GM23338 (cell line): ENCODE measurements around the gene DCHS1. TPM values are rescaled to one million over a fixed set of nuclear protein-coding genes. Genes with fewer than 3 reads are reported as not detected.

ENCODE experiments used
- ATAC-seq: fragments of 200-7000 bp; cut with Tn5 transposase; 3 replicates; pipeline ENCODE4 v1.9.1; 2020
- DNase-seq: peaks from one replicate; pipeline ENCODE4 v3.0.0-alpha.2; 2015; ENCODE audit warnings: low spot score
- H2AFZ ChIP-seq: fragments of 200-600 bp; sonication (generic); 2 replicates; pipeline ENCODE4 v1.8.0; 2016; ENCODE audit warnings: antibody characterized with exemption, mild to moderate bottlenecking, moderate library complexity
- H3F3A ChIP-seq: fragments of 200-600 bp; sonication (generic); replicated peaks from 2 replicates; pipeline ENCODE4 v1.8.0; 2017; ENCODE audit warnings: antibody characterized with exemption, mixed run types, low read depth
- H3K27ac ChIP-seq: fragments of 200-600 bp; sonication (generic); 2 replicates; pipeline ENCODE4 v1.6.1; 2016; ENCODE audit warnings: low read depth
- H3K27me3 ChIP-seq: fragments of 200-600 bp; sonication (generic); 2 replicates; pipeline ENCODE4 v1.8.0; 2016; ENCODE audit warnings: mild to moderate bottlenecking, mixed run types, moderate library complexity; ENCODE audit not compliant: insufficient read depth
- H3K36me3 ChIP-seq: fragments of 200-600 bp; sonication (generic); 2 replicates; pipeline ENCODE4 v1.8.0; 2016; ENCODE audit warnings: mild to moderate bottlenecking; ENCODE audit not compliant: insufficient read depth
- H3K4me1 ChIP-seq: fragments of 200-600 bp; sonication (generic); 2 replicates; pipeline ENCODE4 v1.8.0; 2016; ENCODE audit warnings: mild to moderate bottlenecking, moderate library complexity; ENCODE audit not compliant: insufficient read depth
- H3K4me2 ChIP-seq: fragments of 200-600 bp; sonication (generic); 2 replicates; pipeline ENCODE4 v1.7.1; 2017; ENCODE audit warnings: mixed run types
- H3K4me3 ChIP-seq: fragments of 200-600 bp; sonication (generic); 2 replicates; pipeline ENCODE4 v1.6.1; 2016; ENCODE audit warnings: mixed run types
- H3K79me2 ChIP-seq: fragments of 200-600 bp; sonication (generic); replicated peaks from 2 replicates; pipeline ENCODE4 v1.8.0; 2017; ENCODE audit warnings: mild to moderate bottlenecking; ENCODE audit not compliant: insufficient read depth
- H3K9me2 ChIP-seq: fragments of 200-600 bp; sonication (generic); 2 replicates; pipeline ENCODE4 v1.8.0; 2017; ENCODE audit not compliant: insufficient read depth
- H4K20me1 ChIP-seq: fragments of 200-600 bp; sonication (generic); replicated peaks from 2 replicates; pipeline ENCODE4 v1.8.0; 2017; ENCODE audit warnings: mild to moderate bottlenecking; ENCODE audit not compliant: insufficient read depth
- H3K27ac Mint-ChIP-seq: 2 replicates; pipeline ENCODE4 v1.8.0; 2020; ENCODE audit warnings: inconsistent platforms, mild to moderate bottlenecking, moderate library complexity, mixed read lengths
- H3K27me3 Mint-ChIP-seq: 3 replicates; pipeline ENCODE4 v1.8.0; 2022; ENCODE audit warnings: low read depth, mild to moderate bottlenecking, moderate library complexity, mixed read lengths, inconsistent platforms; ENCODE audit not compliant: insufficient read depth, poor library complexity
- H3K36me3 Mint-ChIP-seq: 3 replicates; pipeline ENCODE4 v1.8.0; 2021; ENCODE audit warnings: low read depth, mild to moderate bottlenecking, inconsistent platforms, moderate library complexity, mixed read lengths
- H3K4me1 Mint-ChIP-seq: 3 replicates; pipeline ENCODE4 v1.8.0; 2020; ENCODE audit warnings: mild to moderate bottlenecking, inconsistent platforms, mixed read lengths
- H3K4me3 Mint-ChIP-seq: 3 replicates; pipeline ENCODE4 v1.8.0; 2021; ENCODE audit warnings: moderate library complexity, mild to moderate bottlenecking, inconsistent platforms, mixed read lengths
- H3K9me3 Mint-ChIP-seq: 3 replicates; pipeline ENCODE4 v1.8.0; 2020; ENCODE audit warnings: moderate library complexity, mild to moderate bottlenecking, inconsistent platforms, mixed read lengths
- EZH2 ChIP-seq: fragments of 200-600 bp; sonication (generic); IDR thresholded peaks from one replicate; pipeline ENCODE4 v1.8.0; 2017; ENCODE audit warnings: antibody characterized with exemption, mild to moderate bottlenecking, low read depth; ENCODE audit not compliant: unreplicated experiment
- EZH2phosphoT487 ChIP-seq: fragments of 200-600 bp; sonication (generic); IDR thresholded peaks from one replicate; pipeline ENCODE4 v1.8.1; 2018; ENCODE audit warnings: antibody characterized with exemption; ENCODE audit not compliant: unreplicated experiment
- POLR2AphosphoS5 ChIP-seq: IDR thresholded peaks from 2 replicates; pipeline ENCODE4 v1.6.1; 2016; ENCODE audit warnings: antibody characterized with exemption, low read depth
- polyA plus RNA-seq: library from polyadenylated mRNA; unstranded; fragments of >200 nt; fragmentation: Nextera tagmentation; extraction: Ambion mirVana; gene quantifications from 2 replicates; pipeline ENCODE4 v1.2.1, GENCODE V29; 2016
- total RNA-seq: library from RNA; depleted of rRNA; stranded (reverse); fragments of >200 nt; shearing (Covaris generic); gene quantifications from 2 replicates; pipeline ENCODE4 v1.2.3, GENCODE V29; 2014
- TF ChIP-seq, protein P1 (sequence below), 2 experiments: fragments of 200-600 bp in 1 of 2; sonication (generic) in 1 of 2; conservative IDR thresholded peaks; 2 replicates each; pipeline versions ENCODE4 v1.5.1 to v1.6.1; 2016 to 2017; ENCODE audit warnings: antibody characterized with exemption in 2 of 2, low read depth in 2 of 2, mild to moderate bottlenecking in 2 of 2, moderate library complexity in 1 of 2
- TF ChIP-seq, protein P2 (sequence below): IDR thresholded peaks from 2 replicates; pipeline ENCODE4 v1.6.1; 2016; ENCODE audit warnings: antibody characterized with exemption

Gene DCHS1
- total and polyA plus RNA-seq, 2 experiments from 2014 or later: 2.3 to 20.7 TPM

DNA sequence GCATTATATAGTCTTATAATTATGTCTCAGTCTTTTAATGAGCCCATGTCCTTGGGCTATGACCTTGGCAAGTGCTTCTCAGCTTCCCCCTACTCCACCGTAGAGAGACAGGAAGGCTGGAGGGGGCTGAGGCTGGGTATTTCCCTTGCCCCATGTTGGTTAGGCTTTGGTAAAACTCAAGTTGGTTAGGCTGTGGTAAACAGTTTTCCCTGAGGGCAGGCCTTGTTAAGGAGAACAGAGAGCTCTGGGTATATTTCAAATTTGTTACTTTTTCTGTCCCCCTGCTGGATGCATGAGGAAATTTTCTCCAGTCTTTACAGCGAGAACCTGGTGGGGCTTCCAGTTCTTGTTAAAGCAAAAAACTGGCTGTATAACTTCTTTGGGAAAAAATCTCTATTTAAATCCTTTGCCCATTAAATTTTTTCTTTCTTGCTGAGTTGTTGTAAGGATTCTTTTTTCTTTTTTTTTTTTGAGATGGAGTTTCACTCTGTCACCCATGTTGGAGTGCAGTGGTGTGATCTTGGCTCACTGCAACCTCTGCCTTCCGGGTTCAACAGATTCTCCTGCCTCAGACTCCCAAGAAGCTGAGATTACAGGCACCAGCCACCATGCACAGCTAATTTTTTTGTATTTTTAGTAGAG lies 12.2 kb upstream of the DCHS1 start:
- Histone ChIP-seq H3K36me3 (no peaks in the 10 kb centered on the region), H3F3A (no peaks in the 10 kb centered on the region), H2AFZ (peak overlapping the region; percentile 67; the same call in 1 of the 2 replicates), H3K4me1 (no peaks in the 10 kb centered on the region), H4K20me1 (no peaks in the 10 kb centered on the region), H3K4me3 (no peak overlapping the region), H3K4me2 (no peak overlapping the region), H3K9me2 (no peaks in the 10 kb centered on the region; the same call in 1 of the 2 replicates), H3K27ac (no peak overlapping the region), H3K27me3 (no peaks in the 10 kb centered on the region), H3K79me2 (no peaks in the 10 kb centered on the region)
- Mint-ChIP-seq H3K27me3 (peaks cover 3% of the 10 kb centered on the region), H3K4me1 (no peaks in the 10 kb centered on the region), H3K4me3 (no peak overlapping the region), H3K36me3 (no peaks in the 10 kb centered on the region), H3K9me3 (no peaks in the 10 kb centered on the region), H3K27ac (no peak overlapping the region)
- TF ChIP-seq, protein P1, sequence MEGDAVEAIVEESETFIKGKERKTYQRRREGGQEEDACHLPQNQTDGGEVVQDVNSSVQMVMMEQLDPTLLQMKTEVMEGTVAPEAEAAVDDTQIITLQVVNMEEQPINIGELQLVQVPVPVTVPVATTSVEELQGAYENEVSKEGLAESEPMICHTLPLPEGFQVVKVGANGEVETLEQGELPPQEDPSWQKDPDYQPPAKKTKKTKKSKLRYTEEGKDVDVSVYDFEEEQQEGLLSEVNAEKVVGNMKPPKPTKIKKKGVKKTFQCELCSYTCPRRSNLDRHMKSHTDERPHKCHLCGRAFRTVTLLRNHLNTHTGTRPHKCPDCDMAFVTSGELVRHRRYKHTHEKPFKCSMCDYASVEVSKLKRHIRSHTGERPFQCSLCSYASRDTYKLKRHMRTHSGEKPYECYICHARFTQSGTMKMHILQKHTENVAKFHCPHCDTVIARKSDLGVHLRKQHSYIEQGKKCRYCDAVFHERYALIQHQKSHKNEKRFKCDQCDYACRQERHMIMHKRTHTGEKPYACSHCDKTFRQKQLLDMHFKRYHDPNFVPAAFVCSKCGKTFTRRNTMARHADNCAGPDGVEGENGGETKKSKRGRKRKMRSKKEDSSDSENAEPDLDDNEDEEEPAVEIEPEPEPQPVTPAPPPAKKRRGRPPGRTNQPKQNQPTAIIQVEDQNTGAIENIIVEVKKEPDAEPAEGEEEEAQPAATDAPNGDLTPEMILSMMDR (conservative IDR thresholded peaks at IDR 0.05; ENCODE audit: low read depth in 2 of 2): peak; percentile 54 to 77
- no peak for TF ChIP-seq EZH2phosphoT487
- DNase-seq (peak; percentile 77), ATAC-seq (peak; percentile 92)

DNA sequence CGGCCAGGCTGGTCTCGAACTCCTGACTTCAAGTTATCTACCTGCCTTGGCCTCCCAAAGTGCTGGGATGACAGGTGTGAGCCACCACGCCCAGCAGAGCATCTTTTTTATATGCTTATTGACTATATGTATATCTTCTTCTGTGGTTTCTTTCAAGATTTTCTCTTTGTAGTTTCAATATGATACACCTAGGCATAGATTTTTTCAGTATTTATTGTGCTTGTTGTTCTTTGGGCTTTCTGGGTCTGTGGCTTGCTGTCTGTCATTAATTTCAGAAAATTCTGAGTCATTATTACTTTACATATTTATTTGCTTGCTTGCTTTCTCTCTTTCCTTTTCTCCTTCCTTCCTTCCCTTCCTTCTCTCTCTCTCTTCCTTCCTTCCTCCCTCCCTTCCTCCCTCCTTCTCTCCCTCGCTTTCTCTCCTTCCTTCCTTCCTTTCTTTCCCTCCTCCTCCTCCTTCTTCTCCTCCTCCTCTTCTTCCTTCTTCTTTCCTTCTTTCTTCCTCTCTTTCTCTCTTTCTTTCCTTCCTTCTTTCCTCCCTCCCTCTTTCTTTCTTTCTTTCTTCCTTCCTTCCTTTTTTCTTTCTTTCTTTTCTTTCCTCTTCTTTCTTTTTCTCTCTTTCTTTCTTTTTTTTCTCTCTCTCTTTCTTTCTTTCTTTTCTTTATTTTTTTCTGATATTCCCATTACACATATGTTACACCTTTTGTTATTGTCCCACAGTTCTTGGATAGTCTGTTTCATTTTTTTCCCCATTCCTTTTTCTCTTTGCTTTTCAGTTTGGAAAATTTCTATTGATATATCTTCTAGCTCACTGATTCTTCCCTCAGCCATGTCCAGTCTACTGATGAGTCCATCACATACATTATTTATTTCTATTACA lies 10.9 kb upstream of the DCHS1 start:
- Histone ChIP-seq H3K36me3 (no peaks in the 10 kb centered on the region), H3K27me3 (no peaks in the 10 kb centered on the region), H3K27ac (no peak overlapping the region), H3K9me2 (no peaks in the 10 kb centered on the region), H2AFZ (no peak overlapping the region), H3K4me1 (no peaks in the 10 kb centered on the region), H3K4me2 (no peak overlapping the region), H3K4me3 (no peak overlapping the region), H4K20me1 (no peaks in the 10 kb centered on the region), H3K79me2 (no peaks in the 10 kb centered on the region), H3F3A (no peaks in the 10 kb centered on the region)
- Mint-ChIP-seq H3K27me3 (peaks cover 3% of the 10 kb centered on the region), H3K4me1 (no peaks in the 10 kb centered on the region), H3K9me3 (no peaks in the 10 kb centered on the region), H3K36me3 (no peaks in the 10 kb centered on the region), H3K4me3 (no peak overlapping the region), H3K27ac (no peak overlapping the region)
- ATAC-seq: no peak
- DNase-seq: no peak
- TF ChIP-seq EZH2phosphoT487 (no peak), POLR2AphosphoS5 (no peak), EZH2 (no peak)
- TF ChIP-seq, protein P2, sequence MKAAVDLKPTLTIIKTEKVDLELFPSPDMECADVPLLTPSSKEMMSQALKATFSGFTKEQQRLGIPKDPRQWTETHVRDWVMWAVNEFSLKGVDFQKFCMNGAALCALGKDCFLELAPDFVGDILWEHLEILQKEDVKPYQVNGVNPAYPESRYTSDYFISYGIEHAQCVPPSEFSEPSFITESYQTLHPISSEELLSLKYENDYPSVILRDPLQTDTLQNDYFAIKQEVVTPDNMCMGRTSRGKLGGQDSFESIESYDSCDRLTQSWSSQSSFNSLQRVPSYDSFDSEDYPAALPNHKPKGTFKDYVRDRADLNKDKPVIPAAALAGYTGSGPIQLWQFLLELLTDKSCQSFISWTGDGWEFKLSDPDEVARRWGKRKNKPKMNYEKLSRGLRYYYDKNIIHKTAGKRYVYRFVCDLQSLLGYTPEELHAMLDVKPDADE: no peak
